Measurements from ENCODE around the gene SCRT2.
"Not testable (repeated sequence)": the region's sequence is repeated elsewhere in the genome, so short reads cannot be mapped to it uniquely, and the experiment has no call there.

SCRT2 gene

GRCh38 chr20:699811-700338, 24.3 kb upstream of the SCRT2 start:
- no peak for DNase-seq

- DNase-seq, result no peak
Measured at GRCh38 chr20:699342-699741, 23.7 kb upstream of the SCRT2 start.

- DNase-seq, result no peak
Measured at GRCh38 chr20:698276-698675, 22.7 kb upstream of the SCRT2 start.

GRCh38 chr20:697826-698225, 22.2 kb upstream of the SCRT2 start:
- no peak for DNase-seq

- no peak for DNase-seq
Measured at GRCh38 chr20:695165-695866, 19.7 kb upstream of the SCRT2 start.

- DNase-seq, result no peak
Measured at GRCh38 chr20:694496-694895, 18.9 kb upstream of the SCRT2 start.

GRCh38 chr20:693786-694185, 18.2 kb upstream of the SCRT2 start:
- DNase-seq, result not testable (repeated sequence)

- DNase-seq, result no peak
Measured at GRCh38 chr20:692044-692443, 16.4 kb upstream of the SCRT2 start.

GRCh38 chr20:689947-690346, 14.3 kb upstream of the SCRT2 start:
- no peak for DNase-seq

GRCh38 chr20:689348-689747, 13.7 kb upstream of the SCRT2 start:
- no peak for DNase-seq

- no peak for DNase-seq
Measured at GRCh38 chr20:688809-689212, 13.2 kb upstream of the SCRT2 start.

- no peak for DNase-seq
Measured at GRCh38 chr20:687468-688203, 12.0 kb upstream of the SCRT2 start.

- DNase-seq, result no peak
Measured at GRCh38 chr20:684676-685319, 9.2 kb upstream of the SCRT2 start.

GRCh38 chr20:682123-682522, 6.5 kb upstream of the SCRT2 start:
- no peak for DNase-seq

- no peak for DNase-seq
Measured at GRCh38 chr20:680638-681187, 5.1 kb upstream of the SCRT2 start.

GRCh38 chr20:677957-678356, 2.4 kb upstream of the SCRT2 start:
- DNase-seq, result no peak

GRCh38 chr20:676967-677366, 1.4 kb upstream of the SCRT2 start:
- no peak for DNase-seq

- DNase-seq, result no peak
Measured at GRCh38 chr20:676315-676937, 824 bp upstream of the SCRT2 start.

GRCh38 chr20:675033-675452, 559 bp downstream of the SCRT2 start:
- DNase-seq, result no peak

GRCh38 chr20:673603-674001, 2.0 kb downstream of the SCRT2 start:
- DNase-seq, result no peak

- no peak for DNase-seq
Measured at GRCh38 chr20:672963-673602, 2.5 kb downstream of the SCRT2 start.

- DNase-seq, result no peak
Measured at GRCh38 chr20:671252-672030, 4.2 kb downstream of the SCRT2 start.

Data from stimulated activated CD4-positive, alpha-beta T cell treated with anti-CD3 and anti-CD28 coated beads, Interleukin-2, amount 100 ng/mL, for 24 hours (primary cell).